NT2/D1 (cell line): ENCODE measurements around the gene CHCHD6.

Experiments used
- DNase-seq: peaks from one replicate; pipeline ENCODE4 v3.0.0-alpha.2; 2011; ENCODE audit warnings: low read depth, low spot score
- H3K27me3 ChIP-seq: 2 replicates; pipeline ENCODE4 v1.6.0; 2011; ENCODE audit warnings: mild to moderate bottlenecking; ENCODE audit not compliant: insufficient read length, insufficient read depth
- H3K36me3 ChIP-seq: 2 replicates; pipeline ENCODE4 v1.6.1; 2011; ENCODE audit warnings: mild to moderate bottlenecking, low read length, mixed read lengths; ENCODE audit not compliant: insufficient read depth, insufficient read length
- H3K4me1 ChIP-seq: 2 replicates; pipeline ENCODE4 v1.5.1; 2011; ENCODE audit not compliant: insufficient read depth, insufficient read length
- H3K4me3 ChIP-seq: 2 replicates; pipeline ENCODE4 v1.5.1; 2011; ENCODE audit warnings: low read depth; ENCODE audit not compliant: insufficient read length
- H3K9ac ChIP-seq: 2 replicates; pipeline ENCODE4 v1.6.0; 2011; ENCODE audit warnings: low read depth; ENCODE audit not compliant: insufficient read length
- H3K9me3 ChIP-seq: 2 replicates; pipeline ENCODE4 v1.5.1; 2011; ENCODE audit warnings: mild to moderate bottlenecking, low read length; ENCODE audit not compliant: insufficient read depth
- SUZ12 ChIP-seq: IDR thresholded peaks from 2 replicates; pipeline ENCODE4 v1.6.1; 2011; ENCODE audit not compliant: insufficient read length, insufficient read depth; ENCODE audit errors: extremely low read depth
- YY1 ChIP-seq: IDR thresholded peaks from 2 replicates; pipeline ENCODE4 v1.6.1; 2011; ENCODE audit not compliant: insufficient read length, insufficient read depth
- ZNF274 ChIP-seq: IDR thresholded peaks from 2 replicates; pipeline ENCODE4 v1.6.1; 2011; ENCODE audit warnings: mild to moderate bottlenecking, low read depth, low read length

The CHCHD6 gene

DNA sequence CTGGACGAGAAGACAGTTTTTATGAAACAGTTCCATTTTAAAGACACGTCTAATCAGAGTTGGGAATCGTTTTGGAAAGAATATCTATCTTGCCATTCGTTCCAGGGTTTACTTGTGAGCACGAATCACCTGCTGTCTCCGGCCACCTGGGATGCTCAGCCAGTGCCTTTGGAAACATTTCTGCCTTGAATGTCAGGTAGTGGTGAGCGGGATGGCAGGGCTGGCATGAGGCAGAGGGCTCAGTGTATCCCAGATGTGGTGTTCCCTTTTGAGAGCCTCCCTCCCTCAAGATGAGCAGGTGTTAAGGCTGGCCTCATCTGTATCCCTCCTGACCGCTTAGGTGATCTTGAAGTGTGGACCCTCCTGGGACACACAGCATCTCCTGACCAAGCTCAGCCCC, 231.0 kb downstream of the CHCHD6 start:
- H3K36me3 ChIP-seq, result no peaks in the 10 kb centered on the region
- TF ChIP-seq SUZ12, result no peak
- TF ChIP-seq ZNF274, result no peak
- no peak for TF ChIP-seq YY1
- peaks cover 10% of the 10 kb centered on the region for H3K4me1 ChIP-seq
- no peak overlapping the region for H3K9ac ChIP-seq
- DNase-seq, result no peak
- H3K27me3 ChIP-seq, result no peaks in the 10 kb centered on the region
- no peaks in the 10 kb centered on the region for H3K9me3 ChIP-seq
- no peak overlapping the region for H3K4me3 ChIP-seq

DNA sequence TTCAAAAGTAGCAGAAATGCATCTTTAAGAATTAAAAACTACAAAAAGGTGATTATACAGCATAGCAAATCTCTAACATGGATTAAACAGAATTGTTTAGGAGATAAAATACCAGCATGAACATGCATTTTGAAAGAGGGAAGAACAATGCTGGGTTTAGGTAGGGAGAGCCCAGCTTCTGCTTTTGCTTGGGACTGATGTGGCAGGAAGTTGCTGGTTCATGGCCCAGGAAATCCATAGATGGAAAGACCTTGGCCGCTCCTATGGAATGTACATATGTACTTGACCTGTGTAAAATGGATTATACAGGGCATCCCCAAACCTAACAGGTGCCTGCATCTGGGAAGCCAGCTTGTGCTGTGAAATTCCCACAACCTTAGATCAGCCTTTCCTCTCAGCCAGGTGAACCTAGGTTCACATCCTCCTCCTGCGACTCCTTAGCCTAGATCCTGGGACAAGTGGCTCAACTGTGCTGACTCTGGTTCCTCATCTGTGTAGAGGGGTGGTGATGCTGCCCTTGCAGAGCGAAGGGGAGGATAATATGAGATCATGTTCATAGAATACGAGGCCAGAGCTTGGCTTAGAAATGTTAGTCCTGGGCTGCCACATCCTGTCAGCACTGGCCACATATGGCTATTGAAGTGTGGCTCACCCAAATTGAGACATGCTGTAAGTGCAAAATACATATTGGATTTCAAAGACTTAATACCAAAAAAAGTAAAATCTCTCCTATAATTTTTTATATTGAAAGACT, 231.9 kb downstream of the CHCHD6 start:
- H3K27me3 ChIP-seq, result no peaks in the 10 kb centered on the region
- H3K9ac ChIP-seq, result no peak overlapping the region
- H3K4me3 ChIP-seq, result no peak overlapping the region
- no peaks in the 10 kb centered on the region for H3K9me3 ChIP-seq
- TF ChIP-seq YY1, result no peak
- TF ChIP-seq SUZ12, result no peak
- TF ChIP-seq ZNF274, result no peak
- peaks cover 10% of the 10 kb centered on the region for H3K4me1 ChIP-seq
- DNase-seq, result no peak
- H3K36me3 ChIP-seq, result no peaks in the 10 kb centered on the region

DNA sequence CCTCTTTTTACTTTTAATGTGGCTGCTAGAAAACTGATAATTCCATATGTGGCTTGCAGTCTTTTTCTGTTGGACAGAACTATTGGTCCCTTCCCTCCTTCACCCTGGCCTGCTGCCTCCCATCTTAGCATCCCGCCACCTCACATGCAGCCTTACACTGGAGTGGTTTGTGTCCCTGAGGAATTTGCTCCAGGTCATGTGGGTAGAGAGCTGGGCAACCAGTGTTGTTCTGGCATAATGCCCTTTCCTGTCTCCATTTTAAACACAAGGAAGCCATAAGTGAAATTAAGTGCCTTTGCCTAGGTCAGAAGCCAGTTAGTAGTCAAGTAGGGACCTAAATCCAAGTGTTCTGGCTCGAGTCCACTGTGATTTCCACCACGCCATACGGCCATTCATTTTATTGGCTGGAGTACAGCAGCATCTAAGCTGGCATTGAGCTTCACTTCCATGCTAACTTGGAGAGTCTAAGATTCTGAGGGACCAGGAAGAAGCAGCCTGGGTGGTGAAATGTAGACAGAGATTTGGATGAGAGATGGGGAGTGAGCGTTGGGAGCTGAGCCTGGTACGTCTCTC, 232.9 kb downstream of the CHCHD6 start:
- H3K27me3 ChIP-seq, result no peaks in the 10 kb centered on the region
- H3K9ac ChIP-seq, result no peak overlapping the region
- no peaks in the 10 kb centered on the region for H3K36me3 ChIP-seq
- no peaks in the 10 kb centered on the region for H3K9me3 ChIP-seq
- peaks cover 5% of the 10 kb centered on the region for H3K4me1 ChIP-seq
- DNase-seq, result no peak
- H3K4me3 ChIP-seq, result no peak overlapping the region
- TF ChIP-seq YY1 (no peak), SUZ12 (no peak), ZNF274 (no peak)

DNA sequence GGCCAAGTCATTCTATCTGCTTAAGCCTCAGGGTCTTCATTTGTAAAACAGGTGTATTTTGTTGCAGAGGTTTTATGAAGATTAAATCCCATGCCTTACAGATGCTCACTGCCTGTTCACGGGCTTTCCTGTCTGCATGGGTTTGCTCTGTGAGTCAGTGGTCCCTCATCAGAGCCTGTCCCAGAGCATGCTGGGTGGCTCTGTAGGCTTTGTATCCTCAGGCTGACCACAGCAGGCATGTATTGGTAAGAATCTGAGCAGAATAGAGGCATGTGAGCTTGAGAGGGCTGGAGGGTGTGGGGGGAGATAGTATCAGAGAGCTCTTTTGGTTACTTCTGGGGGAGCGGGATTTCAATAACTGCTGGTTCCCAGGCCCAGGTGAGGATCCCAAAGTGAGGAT, 233.5 kb downstream of the CHCHD6 start:
- H3K4me1 ChIP-seq, result peaks cover under 1% of the 10 kb centered on the region
- no peak overlapping the region for H3K9ac ChIP-seq
- H3K4me3 ChIP-seq, result no peak overlapping the region

GRCh38 chr3:126937973-126938372, 233.9 kb downstream of the CHCHD6 start:
- Histone ChIP-seq H3K9me3 (no peaks in the 10 kb centered on the region), H3K4me1 (no peaks in the 10 kb centered on the region), H3K9ac (no peak overlapping the region), H3K4me3 (no peak overlapping the region), H3K27me3 (no peaks in the 10 kb centered on the region), H3K36me3 (no peaks in the 10 kb centered on the region)
- DNase-seq, result no peak
- TF ChIP-seq YY1 (no peak), SUZ12 (no peak), ZNF274 (no peak)

More for the DNA sequence above, 233.5 kb downstream of the CHCHD6 start:
- TF ChIP-seq SUZ12, result no peak
- no peak for TF ChIP-seq ZNF274
- no peaks in the 10 kb centered on the region for H3K36me3 ChIP-seq
- H3K27me3 ChIP-seq, result no peaks in the 10 kb centered on the region
- DNase-seq, result no peak
- no peaks in the 10 kb centered on the region for H3K9me3 ChIP-seq

- Histone ChIP-seq H3K9me3 (no peaks in the 10 kb centered on the region), H3K9ac (no peak overlapping the region)
Observed at GRCh38 chr3:126938520-126939337, 234.7 kb downstream of the CHCHD6 start.

GRCh38 chr3:126939338-126939718, 235.3 kb downstream of the CHCHD6 start:
- Histone ChIP-seq H3K4me3 (no peak overlapping the region), H3K36me3 (no peaks in the 10 kb centered on the region), H3K4me1 (no peaks in the 10 kb centered on the region), H3K9ac (no peak overlapping the region), H3K9me3 (no peaks in the 10 kb centered on the region), H3K27me3 (no peaks in the 10 kb centered on the region)
- no peak for DNase-seq
- TF ChIP-seq ZNF274, result no peak
- no peak for TF ChIP-seq YY1

More at GRCh38 chr3:126938520-126939337, 234.7 kb downstream of the CHCHD6 start:
- no peak for TF ChIP-seq YY1
- TF ChIP-seq ZNF274, result no peak
- TF ChIP-seq SUZ12, result no peak
- H3K4me1 ChIP-seq, result no peaks in the 10 kb centered on the region
- H3K36me3 ChIP-seq, result no peaks in the 10 kb centered on the region
- H3K27me3 ChIP-seq, result no peaks in the 10 kb centered on the region
- H3K4me3 ChIP-seq, result no peak overlapping the region
- no peak for DNase-seq
